ENCODE data around the gene TSLP.

Gene TSLP
- long read RNA-seq: 0 reads

- DNase-seq (ENCODE audit: low read depth in 1 of 2, low spot score in 1 of 2): no peak
- no peak within 1 kb of the TSS for H3K27ac ChIP-seq (replicated peaks)
- TF ChIP-seq SPI1 (IDR thresholded peaks at IDR 0.05; ENCODE audit: borderline replicate concordance, low read depth) (no peak), GABPA (IDR thresholded peaks at IDR 0.05; ENCODE audit: low read depth) (no peak), POLR2AphosphoS5 (IDR thresholded peaks at IDR 0.05; ENCODE audit: low read depth) (no peak)
- H3K27me3 ChIP-seq (ENCODE audit: insufficient read depth, poor library complexity, severe bottlenecking): no peaks in the 10 kb centered on the region
- H3K4me3 ChIP-seq (replicated peaks; ENCODE audit: insufficient read depth, low read length): no peak within 1 kb of the TSS
These were observed at the start of gene TSLP for GRCh38 chr5:111071413-111071812. Gene TSLP (plus strand): TSS chr5:111071713. CDS start chr5:111071891, 178 bp downstream.

DNA sequence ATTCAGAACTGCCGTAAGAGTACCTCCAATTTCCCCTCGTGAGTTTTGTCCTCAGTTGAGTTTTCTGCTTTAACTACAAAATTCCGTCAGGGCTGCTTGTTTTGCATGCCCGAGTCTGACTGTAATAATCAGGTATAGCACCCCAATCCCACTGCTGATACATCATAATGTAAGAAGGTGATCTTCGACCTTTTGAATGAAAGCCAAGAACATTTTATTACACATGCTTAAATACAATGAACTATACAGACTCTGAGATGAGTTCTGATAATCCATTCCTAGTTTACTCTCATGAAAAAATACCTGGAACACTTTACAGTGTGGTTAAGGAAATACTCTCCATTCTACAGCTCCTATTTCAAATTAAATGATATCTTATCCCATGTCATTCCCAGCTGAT lies 49.2 kb upstream of the TSLP start:
- Histone ChIP-seq H3K27ac (replicated peaks) (no peak overlapping the region), H3K27me3 (ENCODE audit: insufficient read depth, poor library complexity, severe bottlenecking) (no peaks in the 10 kb centered on the region), H3K4me3 (replicated peaks; ENCODE audit: insufficient read depth, low read length) (no peak overlapping the region)
- TF ChIP-seq, protein P1, sequence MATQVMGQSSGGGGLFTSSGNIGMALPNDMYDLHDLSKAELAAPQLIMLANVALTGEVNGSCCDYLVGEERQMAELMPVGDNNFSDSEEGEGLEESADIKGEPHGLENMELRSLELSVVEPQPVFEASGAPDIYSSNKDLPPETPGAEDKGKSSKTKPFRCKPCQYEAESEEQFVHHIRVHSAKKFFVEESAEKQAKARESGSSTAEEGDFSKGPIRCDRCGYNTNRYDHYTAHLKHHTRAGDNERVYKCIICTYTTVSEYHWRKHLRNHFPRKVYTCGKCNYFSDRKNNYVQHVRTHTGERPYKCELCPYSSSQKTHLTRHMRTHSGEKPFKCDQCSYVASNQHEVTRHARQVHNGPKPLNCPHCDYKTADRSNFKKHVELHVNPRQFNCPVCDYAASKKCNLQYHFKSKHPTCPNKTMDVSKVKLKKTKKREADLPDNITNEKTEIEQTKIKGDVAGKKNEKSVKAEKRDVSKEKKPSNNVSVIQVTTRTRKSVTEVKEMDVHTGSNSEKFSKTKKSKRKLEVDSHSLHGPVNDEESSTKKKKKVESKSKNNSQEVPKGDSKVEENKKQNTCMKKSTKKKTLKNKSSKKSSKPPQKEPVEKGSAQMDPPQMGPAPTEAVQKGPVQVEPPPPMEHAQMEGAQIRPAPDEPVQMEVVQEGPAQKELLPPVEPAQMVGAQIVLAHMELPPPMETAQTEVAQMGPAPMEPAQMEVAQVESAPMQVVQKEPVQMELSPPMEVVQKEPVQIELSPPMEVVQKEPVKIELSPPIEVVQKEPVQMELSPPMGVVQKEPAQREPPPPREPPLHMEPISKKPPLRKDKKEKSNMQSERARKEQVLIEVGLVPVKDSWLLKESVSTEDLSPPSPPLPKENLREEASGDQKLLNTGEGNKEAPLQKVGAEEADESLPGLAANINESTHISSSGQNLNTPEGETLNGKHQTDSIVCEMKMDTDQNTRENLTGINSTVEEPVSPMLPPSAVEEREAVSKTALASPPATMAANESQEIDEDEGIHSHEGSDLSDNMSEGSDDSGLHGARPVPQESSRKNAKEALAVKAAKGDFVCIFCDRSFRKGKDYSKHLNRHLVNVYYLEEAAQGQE (IDR thresholded peaks at IDR 0.05; ENCODE audit: insufficient replicate concordance, low read depth): no peak
- TF ChIP-seq SPI1 (IDR thresholded peaks at IDR 0.05; ENCODE audit: borderline replicate concordance, low read depth) (no peak), CTCF (IDR thresholded peaks at IDR 0.05; ENCODE audit: insufficient read depth, low read length) (no peak), GABPA (IDR thresholded peaks at IDR 0.05; ENCODE audit: low read depth) (no peak), POLR2AphosphoS5 (IDR thresholded peaks at IDR 0.05; ENCODE audit: low read depth) (no peak)
- DNase-seq (ENCODE audit: low read depth in 1 of 2, low spot score in 1 of 2): no peak

DNA sequence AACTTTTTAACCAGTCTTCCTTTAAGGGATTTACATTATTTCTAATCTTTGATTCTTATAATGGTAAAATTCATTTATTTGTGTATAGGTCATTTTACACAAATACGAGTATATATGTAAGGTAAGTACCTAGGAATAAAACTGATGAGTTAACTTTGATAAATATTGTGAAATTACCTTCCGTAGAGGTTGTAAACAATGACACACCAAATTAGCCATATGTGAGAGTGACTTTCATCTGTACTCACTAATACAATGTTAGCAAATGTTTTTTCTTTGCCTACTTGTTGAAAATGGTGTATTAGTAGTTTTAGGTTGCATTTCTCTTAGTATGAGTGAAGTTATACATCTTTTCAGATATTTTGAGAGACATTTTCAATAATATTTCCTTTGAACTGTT lies 42.6 kb upstream of the TSLP start:
- TF ChIP-seq, protein P1 (IDR thresholded peaks at IDR 0.05; ENCODE audit: insufficient replicate concordance, low read depth): no peak
- TF ChIP-seq GABPA (IDR thresholded peaks at IDR 0.05; ENCODE audit: low read depth): no peak
- TF ChIP-seq SPI1 (IDR thresholded peaks at IDR 0.05; ENCODE audit: borderline replicate concordance, low read depth): no peak
- TF ChIP-seq POLR2AphosphoS5 (IDR thresholded peaks at IDR 0.05; ENCODE audit: low read depth): no peak
- TF ChIP-seq CTCF (IDR thresholded peaks at IDR 0.05; ENCODE audit: insufficient read depth, low read length): no peak
- H3K27me3 ChIP-seq (ENCODE audit: insufficient read depth, poor library complexity, severe bottlenecking): no peaks in the 10 kb centered on the region
- H3K27ac ChIP-seq (replicated peaks): no peak overlapping the region
- no peak overlapping the region for H3K4me3 ChIP-seq (replicated peaks; ENCODE audit: insufficient read depth, low read length)
- DNase-seq (ENCODE audit: low read depth in 1 of 2, low spot score in 1 of 2): no peak

GRCh38 chr5:111043712-111044506 lies 27.6 kb upstream of the TSLP start:
- no peak overlapping the region for H3K27ac ChIP-seq (replicated peaks)
- H3K4me3 ChIP-seq (replicated peaks; ENCODE audit: insufficient read depth, low read length): no peak overlapping the region
- TF ChIP-seq CTCF (IDR thresholded peaks at IDR 0.05; ENCODE audit: insufficient read depth, low read length) (no peak), GABPA (IDR thresholded peaks at IDR 0.05; ENCODE audit: low read depth) (no peak), POLR2AphosphoS5 (IDR thresholded peaks at IDR 0.05; ENCODE audit: low read depth) (no peak), SPI1 (IDR thresholded peaks at IDR 0.05; ENCODE audit: borderline replicate concordance, low read depth) (no peak)
- TF ChIP-seq, protein P1 (IDR thresholded peaks at IDR 0.05; ENCODE audit: insufficient replicate concordance, low read depth): no peak
- H3K27me3 ChIP-seq (ENCODE audit: insufficient read depth, poor library complexity, severe bottlenecking): no peaks in the 10 kb centered on the region
- no peak for DNase-seq (ENCODE audit: low read depth in 1 of 2, low spot score in 1 of 2)

Data from HL-60 (cell line).